GM12864 (cell line): Measurements from ENCODE around the gene QSOX2.

Experiments
- DNase-seq: peaks from one replicate; pipeline ENCODE4 v3.0.0-alpha.2; 2011; ENCODE audit warnings: low read depth
- H3K4me3 ChIP-seq: 2 replicates; pipeline ENCODE4 v1.5.1; 2011; ENCODE audit warnings: mild to moderate bottlenecking, low read depth, low read length, control low read depth
- CTCF ChIP-seq: IDR thresholded peaks from 2 replicates; pipeline ENCODE4 v1.5.1; 2011; ENCODE audit warnings: low read depth, mild to moderate bottlenecking, moderate library complexity, low read length, control low read depth, inconsistent platforms; ENCODE audit errors: missing control alignments

QSOX2 gene

GRCh38 chr9:136223871-136224640 lies 21.6 kb downstream of the QSOX2 start:
- no peak overlapping the region for H3K4me3 ChIP-seq
- DNase-seq, result no peak
- no peak for TF ChIP-seq CTCF

- H3K4me3 ChIP-seq, result no peak overlapping the region
- TF ChIP-seq CTCF, result no peak
Measured at GRCh38 chr9:136222906-136223285, 22.7 kb downstream of the QSOX2 start.

GRCh38 chr9:136222166-136222905 lies 23.3 kb downstream of the QSOX2 start:
- H3K4me3 ChIP-seq, result no peak overlapping the region
- no peak for TF ChIP-seq CTCF
- DNase-seq, result no peak

More at GRCh38 chr9:136222906-136223285, 22.7 kb downstream of the QSOX2 start:
- no peak for DNase-seq

- DNase-seq, result no peak
- no peak for TF ChIP-seq CTCF
- H3K4me3 ChIP-seq, result no peak overlapping the region
Measured at GRCh38 chr9:136220017-136220729, 25.4 kb downstream of the QSOX2 start.

GRCh38 chr9:136219276-136219675 lies 26.3 kb downstream of the QSOX2 start:
- DNase-seq, result no peak
- H3K4me3 ChIP-seq, result no peak overlapping the region
- TF ChIP-seq CTCF, result no peak

- TF ChIP-seq CTCF, result no peak
- H3K4me3 ChIP-seq, result no peak overlapping the region
- no peak for DNase-seq
Measured at GRCh38 chr9:136218673-136219072, 26.9 kb downstream of the QSOX2 start.
